Effector memory CD4-positive, alpha-beta T cell (primary cell): ENCODE data around the gene SPATA46.

ENCODE experiments used
- DNase-seq, 3 donors: peaks; one replicate each; pipeline ENCODE4 v3.0.0-alpha.2; 2020
- H3K27ac ChIP-seq: 2 replicates; pipeline ENCODE4 v1.7.0; 2013; ENCODE audit warnings: mild to moderate bottlenecking, low read length, moderate library complexity; ENCODE audit not compliant: insufficient read depth, poor library complexity, severe bottlenecking
- H3K27me3 ChIP-seq: replicated peaks from 2 replicates; pipeline ENCODE4 v1.7.0; 2013; ENCODE audit warnings: mild to moderate bottlenecking, low read length; ENCODE audit not compliant: insufficient read depth, control insufficient read depth, poor library complexity, severe bottlenecking
- H3K36me3 ChIP-seq: 2 replicates; pipeline ENCODE4 v1.7.0; 2013; ENCODE audit warnings: mild to moderate bottlenecking, low read length, moderate library complexity; ENCODE audit not compliant: control insufficient read depth, insufficient read depth
- H3K4me1 ChIP-seq: 2 replicates; pipeline ENCODE4 v1.7.0; 2013; ENCODE audit warnings: low read length, mild to moderate bottlenecking; ENCODE audit not compliant: control insufficient read depth, insufficient read depth, poor library complexity, severe bottlenecking
- H3K4me3 ChIP-seq: 2 replicates; pipeline ENCODE4 v1.7.0; 2013; ENCODE audit warnings: low read length, low read depth, mild to moderate bottlenecking; ENCODE audit not compliant: insufficient read depth, poor library complexity, severe bottlenecking
- H3K9me3 ChIP-seq: 2 replicates; pipeline ENCODE4 v1.7.0; 2013; ENCODE audit warnings: mild to moderate bottlenecking, low read length, moderate library complexity; ENCODE audit not compliant: control insufficient read depth

Gene SPATA46

GRCh38 chr1:162391790-162392563, 15.3 kb upstream of the SPATA46 start:
- Histone ChIP-seq H3K4me1 (no peaks in the 10 kb centered on the region), H3K36me3 (no peaks in the 10 kb centered on the region), H3K4me3 (no peak overlapping the region), H3K9me3 (no peaks in the 10 kb centered on the region), H3K27me3 (no peaks in the 10 kb centered on the region), H3K27ac (no peak overlapping the region)
- DNase-seq: no peak

GRCh38 chr1:162390396-162391185, 13.9 kb upstream of the SPATA46 start:
- Histone ChIP-seq H3K36me3 (no peaks in the 10 kb centered on the region), H3K4me3 (no peak overlapping the region), H3K9me3 (no peaks in the 10 kb centered on the region), H3K27ac (no peak overlapping the region), H3K4me1 (no peaks in the 10 kb centered on the region), H3K27me3 (no peaks in the 10 kb centered on the region)
- DNase-seq: no peak

- no peaks in the 10 kb centered on the region for H3K36me3 ChIP-seq
- H3K4me1 ChIP-seq: no peaks in the 10 kb centered on the region
- no peak overlapping the region for H3K27ac ChIP-seq
- H3K9me3 ChIP-seq: no peaks in the 10 kb centered on the region
- no peak for DNase-seq
- H3K27me3 ChIP-seq: no peaks in the 10 kb centered on the region
- no peak overlapping the region for H3K4me3 ChIP-seq
Observed at GRCh38 chr1:162389971-162390370, 13.3 kb upstream of the SPATA46 start.

- Histone ChIP-seq H3K36me3 (no peaks in the 10 kb centered on the region), H3K9me3 (no peaks in the 10 kb centered on the region), H3K27ac (no peak overlapping the region), H3K4me1 (no peaks in the 10 kb centered on the region), H3K27me3 (no peaks in the 10 kb centered on the region), H3K4me3 (no peak overlapping the region)
- DNase-seq: no peak
Observed at GRCh38 chr1:162389021-162389818, 12.6 kb upstream of the SPATA46 start.

GRCh38 chr1:162388615-162389014, 12.0 kb upstream of the SPATA46 start:
- Histone ChIP-seq H3K4me3 (no peak overlapping the region), H3K4me1 (no peaks in the 10 kb centered on the region), H3K9me3 (no peaks in the 10 kb centered on the region), H3K27ac (no peak overlapping the region), H3K36me3 (no peaks in the 10 kb centered on the region), H3K27me3 (no peaks in the 10 kb centered on the region)
- no peak for DNase-seq

GRCh38 chr1:162388083-162388594, 11.5 kb upstream of the SPATA46 start:
- H3K4me1 ChIP-seq: no peaks in the 10 kb centered on the region
- H3K36me3 ChIP-seq: no peaks in the 10 kb centered on the region
- H3K9me3 ChIP-seq: no peaks in the 10 kb centered on the region
- H3K27ac ChIP-seq: no peak overlapping the region
- H3K4me3 ChIP-seq: no peak overlapping the region
- H3K27me3 ChIP-seq: no peaks in the 10 kb centered on the region
- no peak for DNase-seq

GRCh38 chr1:162387226-162388082, 10.8 kb upstream of the SPATA46 start:
- no peaks in the 10 kb centered on the region for H3K9me3 ChIP-seq
- no peak overlapping the region for H3K27ac ChIP-seq

GRCh38 chr1:162386292-162387225, 9.9 kb upstream of the SPATA46 start:
- Histone ChIP-seq H3K4me1 (no peaks in the 10 kb centered on the region), H3K4me3 (no peak overlapping the region), H3K27ac (no peak overlapping the region), H3K27me3 (no peaks in the 10 kb centered on the region), H3K9me3 (no peaks in the 10 kb centered on the region), H3K36me3 (no peaks in the 10 kb centered on the region)
- no peak for DNase-seq

More at GRCh38 chr1:162387226-162388082, 10.8 kb upstream of the SPATA46 start:
- Histone ChIP-seq H3K4me3 (no peak overlapping the region), H3K4me1 (no peaks in the 10 kb centered on the region), H3K27me3 (no peaks in the 10 kb centered on the region), H3K36me3 (no peaks in the 10 kb centered on the region)
- no peak for DNase-seq
